GM12864 (cell line): ENCODE results near the gene MYOC.
"Not testable (repeated sequence)": the region's sequence is repeated elsewhere in the genome, so short reads cannot be mapped to it uniquely, and the experiment has no call there.

Experiments
- DNase-seq: peaks from one replicate; pipeline ENCODE4 v3.0.0-alpha.2; 2011; ENCODE audit warnings: low read depth
- H3K4me3 ChIP-seq: 2 replicates; pipeline ENCODE4 v1.5.1; 2011; ENCODE audit warnings: mild to moderate bottlenecking, low read depth, low read length, control low read depth
- TF ChIP-seq, protein P1 (sequence below): IDR thresholded peaks from 2 replicates; pipeline ENCODE4 v1.5.1; 2011; ENCODE audit warnings: low read depth, mild to moderate bottlenecking, moderate library complexity, low read length, control low read depth, inconsistent platforms; ENCODE audit errors: missing control alignments

Gene MYOC

DNA sequence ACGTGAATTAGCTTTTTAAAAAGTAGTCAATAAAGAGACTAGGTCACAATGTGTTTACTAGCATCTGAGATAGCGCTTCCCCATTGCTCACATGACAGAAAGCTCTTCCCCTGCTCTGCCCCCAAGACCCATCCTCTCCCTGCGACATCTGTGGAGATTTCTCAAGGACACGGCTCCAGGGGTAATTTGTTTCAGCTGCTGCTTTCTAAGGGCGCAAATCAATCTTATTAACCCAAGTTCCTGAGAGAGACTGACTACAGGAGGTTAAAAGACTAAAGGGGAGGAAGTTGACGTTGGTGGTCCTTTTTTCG, 30.4 kb downstream of the MYOC start, which contains the start of gene MYOCOS:
MYOCOS (plus strand) TSS at position 92 of the 311 bp plus-strand sequence. CDS start 1,641 bp downstream, outside the sequence.
- TF ChIP-seq, protein P1, sequence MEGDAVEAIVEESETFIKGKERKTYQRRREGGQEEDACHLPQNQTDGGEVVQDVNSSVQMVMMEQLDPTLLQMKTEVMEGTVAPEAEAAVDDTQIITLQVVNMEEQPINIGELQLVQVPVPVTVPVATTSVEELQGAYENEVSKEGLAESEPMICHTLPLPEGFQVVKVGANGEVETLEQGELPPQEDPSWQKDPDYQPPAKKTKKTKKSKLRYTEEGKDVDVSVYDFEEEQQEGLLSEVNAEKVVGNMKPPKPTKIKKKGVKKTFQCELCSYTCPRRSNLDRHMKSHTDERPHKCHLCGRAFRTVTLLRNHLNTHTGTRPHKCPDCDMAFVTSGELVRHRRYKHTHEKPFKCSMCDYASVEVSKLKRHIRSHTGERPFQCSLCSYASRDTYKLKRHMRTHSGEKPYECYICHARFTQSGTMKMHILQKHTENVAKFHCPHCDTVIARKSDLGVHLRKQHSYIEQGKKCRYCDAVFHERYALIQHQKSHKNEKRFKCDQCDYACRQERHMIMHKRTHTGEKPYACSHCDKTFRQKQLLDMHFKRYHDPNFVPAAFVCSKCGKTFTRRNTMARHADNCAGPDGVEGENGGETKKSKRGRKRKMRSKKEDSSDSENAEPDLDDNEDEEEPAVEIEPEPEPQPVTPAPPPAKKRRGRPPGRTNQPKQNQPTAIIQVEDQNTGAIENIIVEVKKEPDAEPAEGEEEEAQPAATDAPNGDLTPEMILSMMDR, result no peak
- no peak for DNase-seq
- H3K4me3 ChIP-seq, result no peak within 1 kb of the TSS

DNA sequence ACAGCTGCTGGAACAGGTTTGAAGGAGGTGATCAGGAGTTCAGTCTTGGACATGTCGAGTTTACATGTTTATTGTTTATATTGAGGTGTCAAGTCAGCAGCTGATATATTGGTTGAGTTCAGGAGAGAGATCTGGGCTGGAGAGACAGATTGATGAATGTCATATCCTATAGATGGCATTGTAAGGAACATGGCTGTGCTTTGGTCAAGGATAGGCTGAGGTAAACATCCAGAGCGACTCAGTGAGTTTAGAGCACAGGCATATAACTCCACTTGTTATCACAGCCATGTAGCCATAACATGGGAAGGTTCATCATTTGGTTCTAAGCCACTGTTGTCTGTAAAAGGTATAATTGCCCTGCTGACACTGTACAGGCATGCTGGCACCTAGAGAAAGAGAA, 35.9 kb downstream of the MYOC start:
- TF ChIP-seq, protein P1, result no peak
- H3K4me3 ChIP-seq, result no peak overlapping the region
- DNase-seq, result no peak

DNA sequence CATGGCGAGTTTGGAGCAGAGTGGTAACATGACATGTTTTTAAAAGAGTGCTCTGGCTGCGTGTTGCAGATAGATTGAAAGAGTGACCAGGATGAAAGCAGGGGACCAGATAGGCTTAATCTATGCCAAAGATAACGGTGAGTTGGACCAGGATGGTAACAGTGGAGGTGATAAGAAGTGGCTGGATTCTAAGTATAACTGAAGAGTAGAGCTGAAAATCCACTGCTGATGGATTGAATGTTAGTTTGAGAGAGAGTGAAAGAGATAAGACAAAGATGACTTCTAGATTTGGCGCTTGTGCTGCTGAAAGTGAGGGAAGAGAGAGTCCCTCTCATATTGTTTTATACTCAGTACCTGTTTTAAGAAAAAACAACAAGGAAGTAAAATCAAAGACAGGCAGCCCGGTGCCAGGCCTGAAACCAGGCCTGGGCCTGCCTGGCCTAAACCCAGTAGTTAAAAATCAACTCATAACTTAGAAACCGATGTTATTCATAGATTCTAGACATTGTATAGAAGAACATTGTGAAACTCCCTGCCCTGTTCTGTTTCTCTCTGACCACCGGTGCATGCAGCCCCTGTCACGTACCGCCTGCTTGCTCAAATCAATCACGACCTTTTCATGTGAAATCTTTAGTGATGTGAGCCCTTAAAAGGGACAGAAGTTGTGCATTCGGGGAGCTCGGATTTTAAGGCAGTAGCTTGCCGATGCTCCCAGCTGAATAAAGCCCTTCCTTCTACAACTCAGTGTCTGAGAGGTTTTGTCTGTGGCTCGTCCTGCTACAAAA, 37.2 kb downstream of the MYOC start:
- DNase-seq, H3K4me3 ChIP-seq: not testable (repeated sequence)

DNA sequence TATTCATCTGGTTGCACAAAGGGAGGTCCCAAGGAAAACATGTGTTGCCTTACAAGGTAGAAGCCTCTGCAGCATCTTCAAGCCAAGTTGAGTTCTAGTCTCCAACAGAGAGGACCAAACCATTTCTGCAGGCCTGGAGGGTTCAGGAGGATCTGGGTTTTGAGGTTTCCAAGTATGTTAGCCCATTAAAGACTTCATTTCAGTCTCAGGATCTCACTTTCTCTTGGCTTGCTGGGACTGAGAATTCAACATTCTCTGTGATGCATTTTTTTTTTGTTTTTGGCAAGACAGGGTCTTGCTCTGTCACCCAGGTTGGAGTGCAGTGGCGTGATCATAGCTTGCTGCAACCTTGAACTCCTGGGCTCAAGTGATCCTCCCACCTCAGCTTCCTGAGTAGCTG, 39.2 kb downstream of the MYOC start:
- no peak overlapping the region for H3K4me3 ChIP-seq
- TF ChIP-seq, protein P1, result no peak
- DNase-seq, result no peak

DNA sequence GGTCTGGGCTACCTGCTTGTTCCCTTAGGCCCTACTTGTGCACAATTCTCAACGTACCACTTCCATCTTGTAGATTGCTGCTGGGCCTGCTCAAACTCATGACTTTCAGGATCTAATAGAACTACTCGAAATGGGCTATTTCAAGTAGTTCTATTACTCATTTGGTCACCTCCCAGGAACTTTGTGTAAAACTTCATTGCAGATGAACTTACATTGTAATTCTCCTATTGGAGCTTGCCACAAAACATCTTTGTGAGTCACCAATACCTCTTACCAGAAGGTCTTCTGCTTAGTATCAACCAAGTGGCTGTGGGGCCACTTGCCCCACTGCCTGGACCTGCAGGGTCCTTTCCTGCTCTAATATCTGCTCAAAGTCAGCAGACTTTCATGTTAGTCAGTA, 41.2 kb downstream of the MYOC start:
- TF ChIP-seq, protein P1, result no peak
- DNase-seq, result no peak
- no peak overlapping the region for H3K4me3 ChIP-seq

DNA sequence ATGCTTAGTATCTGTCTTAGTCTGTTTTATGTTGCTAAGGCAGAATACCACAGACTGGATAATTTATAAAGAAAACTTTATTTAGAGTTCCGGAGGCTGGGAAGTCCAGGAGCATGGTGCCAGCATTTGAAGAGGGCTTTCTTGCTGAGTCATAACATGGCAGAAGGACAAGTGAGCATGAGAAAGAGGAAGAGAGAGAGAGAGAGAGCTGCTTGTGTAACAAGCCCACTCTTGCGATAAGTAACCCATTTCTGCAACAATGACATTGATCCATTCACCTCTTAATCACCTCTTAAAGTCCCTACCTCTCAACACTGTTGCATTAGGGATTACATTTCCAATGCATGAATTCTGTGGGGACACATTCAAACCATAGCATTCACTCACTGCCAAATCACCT, 42.1 kb downstream of the MYOC start:
- TF ChIP-seq, protein P1, result no peak
- no peak overlapping the region for H3K4me3 ChIP-seq
- no peak for DNase-seq

DNA sequence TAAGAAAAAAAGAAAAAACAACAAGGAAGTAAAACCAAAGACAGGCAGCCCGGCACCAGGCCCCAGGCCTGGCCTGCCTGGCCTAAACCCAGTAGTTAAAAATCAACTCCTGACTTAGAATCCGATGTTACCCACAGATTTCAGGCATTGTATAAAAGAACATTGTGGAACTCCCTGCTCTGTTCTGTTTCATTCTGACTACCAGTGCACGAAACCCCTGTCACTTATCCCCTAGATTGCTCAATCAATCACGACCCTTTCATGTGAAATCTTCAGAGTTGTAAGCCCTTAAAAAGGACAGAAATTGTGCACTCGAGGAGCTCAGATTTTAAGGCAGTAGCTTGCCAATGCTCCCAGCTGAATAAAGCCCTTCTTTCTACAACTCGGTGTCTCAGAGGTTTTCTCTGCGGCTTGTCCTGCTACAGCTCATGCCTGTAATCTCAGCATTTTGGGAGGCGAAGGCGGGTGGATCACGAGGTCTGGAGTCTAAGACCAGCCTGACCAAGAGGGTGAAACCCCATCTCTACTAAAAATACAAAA, 46.0 kb downstream of the MYOC start:
- no peak overlapping the region for H3K4me3 ChIP-seq
- TF ChIP-seq, protein P1, result no peak
- no peak for DNase-seq

DNA sequence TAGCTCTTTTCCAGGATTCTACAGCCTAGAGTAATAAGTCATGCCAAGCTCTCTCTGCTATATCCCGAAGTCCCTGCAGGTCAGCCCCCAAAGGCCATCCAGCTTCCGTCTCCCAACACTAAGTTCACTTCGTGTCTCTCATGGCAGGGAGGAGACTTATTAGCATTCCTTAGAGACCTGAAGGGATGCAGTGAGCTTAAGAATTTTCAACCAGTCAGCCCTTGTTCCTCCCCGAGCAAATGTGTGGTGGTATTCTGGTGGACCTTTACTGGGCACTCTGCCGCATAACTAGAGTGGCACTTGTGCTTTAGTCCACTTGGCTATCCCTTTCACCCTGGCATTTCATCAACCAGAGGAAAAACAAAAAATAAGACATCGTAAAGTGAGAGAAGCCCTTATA, 49.4 kb downstream of the MYOC start:
- DNase-seq, H3K4me3 ChIP-seq: not testable (repeated sequence)
